ENCODE results near the gene RPL36AL. TPM values are rescaled to one million over a fixed set of nuclear protein-coding genes. Genes with fewer than 3 reads are reported as not detected.
"Not testable (repeated sequence)": the region's sequence is repeated elsewhere in the genome, so short reads cannot be mapped to it uniquely, and the experiment has no call there.

The RPL36AL gene
- 100 to 1,000 TPM; 247 to 251 TPM for total RNA-seq

DNA sequence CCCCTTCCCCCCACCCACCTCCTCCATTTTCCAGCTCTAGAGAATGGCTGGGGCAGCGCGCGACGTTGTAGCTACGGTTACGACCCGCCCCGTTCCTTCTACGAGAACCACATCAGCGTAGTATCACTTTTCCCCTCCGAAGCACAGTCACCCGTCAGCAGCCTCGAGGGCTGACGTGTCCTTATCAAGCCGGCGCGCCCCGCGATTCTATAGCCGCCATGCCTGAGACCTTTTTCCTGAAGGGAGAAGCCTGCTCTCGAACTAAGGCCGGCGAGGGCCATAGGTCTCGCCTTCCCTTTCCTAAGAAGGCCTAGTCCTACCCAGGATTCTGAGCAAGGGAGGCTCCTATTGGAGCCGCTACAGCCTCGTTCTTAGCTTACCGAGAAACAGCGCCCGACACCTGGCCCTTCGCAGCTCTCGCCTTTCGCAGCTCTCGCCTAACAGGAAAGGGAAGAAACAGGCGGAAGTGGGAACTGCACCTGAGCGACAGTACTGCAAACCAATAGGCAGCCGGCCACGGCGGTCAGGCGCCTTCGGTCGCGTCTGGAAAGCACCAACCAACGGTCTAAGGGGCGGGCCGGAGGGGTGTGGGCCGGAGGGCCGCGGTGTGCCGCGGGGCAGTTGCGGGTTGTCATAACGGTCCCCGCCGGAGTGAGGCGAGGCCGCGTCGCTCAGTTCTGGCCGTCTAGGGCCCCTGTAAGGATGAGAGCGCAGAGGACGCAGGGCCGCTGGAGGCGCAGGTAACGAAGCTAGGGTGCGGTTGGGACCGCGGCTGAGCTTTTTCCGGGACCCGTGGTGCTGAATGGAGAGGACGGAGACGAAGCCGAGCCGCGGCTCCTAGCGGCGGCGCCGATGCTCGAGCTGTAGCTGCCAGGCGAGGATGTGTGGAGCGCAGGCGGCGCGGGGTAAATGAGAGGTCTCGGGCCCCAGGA is at the start of gene RPL36AL, which contains the start of gene MGAT2:
TSS of gene RPL36AL (minus strand) at position 445 of the 932 bp plus-strand sequence. CDS start 1,522 bp downstream, outside the sequence.
TSS of gene MGAT2 (plus strand) at position 618 of the 932 bp plus-strand sequence. CDS start 470 bp downstream, outside the sequence.
- CTCF ChIA-PET: interaction anchor here (0.7 to 7.0 kb wide), 13 partner anchors 9 to 244 kb away, joined by 3 to 63 read pairs (median 4); partner anchors contain the start of genes DNAAF2, KLHDC2, LRR1 and POLE2

GRCh38 chr14:49659526-49660455 is 39.4 kb upstream of the RPL36AL start:
- ChIA-PET CTCF (no interaction called here), POLR2A (no interaction called here)

More for the DNA sequence above, at the start of gene RPL36AL, which contains the start of gene MGAT2:
- POLR2A ChIA-PET: interaction anchor here (0.6 to 3.0 kb wide), 17 partner anchors 9 to 611 kb away, joined by 3 to 41 read pairs (median 4); partner anchors contain the start of genes DNAAF2, KLHDC2, LRR1 and POLE2

GRCh38 chr14:49657500-49657899 is 37.1 kb upstream of the RPL36AL start:
- CTCF ChIA-PET, POLR2A ChIA-PET: not testable (repeated sequence)

- POLR2A ChIA-PET: no interaction called here
- CTCF ChIA-PET: no interaction called here
Observed at GRCh38 chr14:49654511-49654910, 34.1 kb upstream of the RPL36AL start.

DNA sequence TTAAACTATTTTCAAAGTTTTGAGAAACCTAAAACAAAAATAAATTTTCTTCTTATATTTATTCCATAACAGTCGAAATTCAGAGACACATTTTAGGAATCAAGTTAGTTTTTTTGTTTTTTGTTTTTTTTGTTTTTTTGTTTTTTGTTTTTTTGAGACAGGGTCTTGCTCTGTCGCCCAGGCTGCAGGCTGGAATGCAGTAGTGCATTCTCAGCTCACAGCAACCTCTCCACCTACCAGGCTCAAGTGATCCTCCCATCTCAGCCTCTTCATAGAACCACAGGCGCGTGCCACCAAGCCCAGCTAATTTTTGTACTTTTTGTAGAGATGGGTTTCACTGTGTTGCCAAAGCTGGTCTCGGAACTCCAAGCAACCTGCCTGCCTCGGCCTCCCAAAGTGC is 33.1 kb upstream of the RPL36AL start:
- ChIA-PET POLR2A (no interaction called here), CTCF (interaction anchor here (0.5 kb wide), 1 partner anchor 73 kb away, joined by 3 read pairs; no protein-coding TSS in a partner anchor)

DNA sequence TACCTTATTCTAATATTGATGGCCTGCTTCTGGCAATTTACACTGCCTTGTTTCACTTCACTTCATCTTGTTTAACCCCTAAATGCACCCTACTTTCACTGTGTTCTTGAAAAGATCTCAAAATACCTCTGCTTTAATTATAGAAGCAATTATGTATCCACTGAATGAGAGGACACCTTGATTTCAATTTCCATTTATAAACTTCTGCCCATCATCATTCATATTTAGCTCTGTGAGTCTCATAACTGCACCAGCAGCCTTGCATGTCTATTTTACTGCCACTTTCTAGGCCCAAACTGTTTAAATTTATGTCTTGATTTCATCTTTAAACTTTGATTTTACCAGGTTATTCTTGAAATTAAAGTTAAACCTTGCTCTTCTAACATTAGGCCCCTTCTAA is 21.7 kb upstream of the RPL36AL start:
- ChIA-PET CTCF (no interaction called here), POLR2A (no interaction called here)

DNA sequence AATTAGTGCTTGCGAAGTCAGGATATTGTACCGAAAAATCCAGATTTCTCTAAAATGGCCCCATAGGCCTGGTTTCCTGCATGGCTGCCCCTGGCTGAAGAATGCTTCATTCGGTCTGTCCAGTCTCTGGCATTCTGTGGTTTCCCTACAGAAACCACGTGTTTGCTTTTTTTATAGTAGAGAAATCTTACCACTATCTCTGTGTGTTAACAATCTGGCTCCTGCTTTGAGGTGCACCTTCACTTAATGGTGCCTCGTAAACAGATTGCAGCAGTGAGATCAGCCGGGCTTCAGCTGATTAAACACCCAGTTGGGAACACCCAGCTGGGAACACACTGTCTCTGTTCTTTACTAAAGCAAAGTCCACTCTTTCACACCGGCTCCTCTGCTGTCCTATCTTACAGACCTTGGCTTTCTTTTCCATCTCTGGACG is 21.3 kb upstream of the RPL36AL start:
- POLR2A ChIA-PET: no interaction called here
- CTCF ChIA-PET: no interaction called here

- ChIA-PET CTCF (interaction anchor here (0.6 to 0.7 kb wide), 2 partner anchors 24 to 400 kb away, joined by 3 read pairs; no protein-coding TSS in a partner anchor), POLR2A (interaction anchor here (1.0 kb wide), 1 partner anchor 20 kb away, joined by 3 read pairs; the partner anchor contains the start of genes MGAT2 and RPL36AL)
Observed at GRCh38 chr14:49640540-49641417, 20.4 kb upstream of the RPL36AL start.

GRCh38 chr14:49637534-49638078 is 17.2 kb upstream of the RPL36AL start:
- ChIA-PET CTCF (interaction anchor here (1.9 kb wide), 1 partner anchor 17 kb away, joined by 4 read pairs; the partner anchor contains the start of genes MGAT2 and RPL36AL), POLR2A (no interaction called here)

GRCh38 chr14:49636866-49637265 is 16.4 kb upstream of the RPL36AL start:
- POLR2A ChIA-PET: no interaction called here
- CTCF ChIA-PET: interaction anchor here (1.9 kb wide), 1 partner anchor 16 kb away, joined by 4 read pairs; the partner anchor contains the start of genes MGAT2 and RPL36AL

DNA sequence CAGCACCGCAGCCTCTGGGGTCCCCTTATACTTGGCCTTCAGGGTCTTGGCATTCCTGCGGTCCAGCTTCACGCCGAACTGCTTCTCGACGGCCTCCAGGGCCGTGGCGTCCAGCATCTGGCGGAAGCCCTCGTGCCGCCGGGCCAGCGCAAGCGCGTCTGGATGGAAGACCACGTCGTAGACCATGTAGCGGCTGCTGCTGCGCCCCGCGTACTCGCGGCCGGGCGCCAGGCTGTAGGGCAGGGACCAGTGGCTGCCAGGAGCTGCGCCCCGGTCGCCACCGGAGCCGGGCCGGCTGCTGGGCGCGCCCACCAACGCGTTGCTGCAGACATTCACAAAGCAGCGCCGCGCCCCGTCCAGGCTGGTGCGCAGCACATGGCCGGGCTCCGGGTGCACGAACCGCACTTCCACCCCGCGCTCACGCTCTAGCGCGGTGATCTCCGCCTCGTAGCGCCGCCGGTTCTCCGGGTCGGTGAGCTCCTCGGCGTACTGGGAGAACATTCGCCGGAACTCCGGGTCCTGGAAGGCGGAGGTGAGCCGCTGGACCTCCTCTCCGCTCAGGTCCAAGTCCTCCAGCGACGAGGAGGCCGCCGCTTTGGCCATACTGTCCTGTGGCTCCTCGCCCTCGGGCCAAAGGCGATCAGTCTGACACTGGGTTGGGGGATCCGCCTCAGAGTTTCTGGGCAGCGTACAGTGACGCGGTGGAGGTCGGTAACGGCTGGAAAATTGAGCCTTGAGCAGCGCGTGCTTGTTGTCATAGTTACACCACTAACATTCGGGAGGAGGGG is 14.3 kb upstream of the RPL36AL start, which contains the start of gene DNAAF2:
TSS of gene DNAAF2 (minus strand) at position 698 of the 788 bp plus-strand sequence. CDS start at position 603, 95 bp downstream.
- POLR2A ChIA-PET: interaction anchor here (0.8 to 4.5 kb wide), 8 partner anchors 11 to 364 kb away, joined by 3 to 39 read pairs (median 6); partner anchors contain the start of genes KLHDC2, MGAT2, NEMF and RPL36AL
- CTCF ChIA-PET: interaction anchor here (1.0 to 5.2 kb wide), 12 partner anchors 10 to 599 kb away, joined by 3 to 63 read pairs (median 5); partner anchors contain the start of genes KLHDC2, LRR1, MGAT2 and RPL36AL

GRCh38 chr14:49633640-49634546 is 13.5 kb upstream of the RPL36AL start:
- ChIA-PET CTCF (interaction anchor here (0.6 to 5.2 kb wide), 15 partner anchors 11 to 599 kb away, joined by 3 to 63 read pairs (median 4); partner anchors contain the start of genes KLHDC2, LRR1, MGAT2 and NEMF), POLR2A (interaction anchor here (0.6 to 4.5 kb wide), 11 partner anchors 8 to 365 kb away, joined by 3 to 39 read pairs (median 3); partner anchors contain the start of genes KLHDC2, LRR1, MGAT2 and NEMF)

- ChIA-PET CTCF (interaction anchor here (0.7 to 7.0 kb wide), 3 partner anchors 9 to 158 kb away, joined by 3 to 63 read pairs (median 3); partner anchors contain the start of genes DNAAF2 and LRR1), POLR2A (interaction anchor here (0.6 to 1.4 kb wide), 4 partner anchors 10 to 143 kb away, joined by 3 to 7 read pairs (median 5); partner anchors contain the start of genes DNAAF2, KLHDC2 and LRR1)
Observed at GRCh38 chr14:49623941-49624839, 3.8 kb upstream of the RPL36AL start.

GRCh38 chr14:49623387-49623786 is 3.0 kb upstream of the RPL36AL start:
- POLR2A ChIA-PET: interaction anchor here (0.6 to 1.2 kb wide), 3 partner anchors 11 to 144 kb away, joined by 3 to 7 read pairs (median 7); partner anchors contain the start of genes DNAAF2 and KLHDC2
- CTCF ChIA-PET: interaction anchor here (0.7 to 7.0 kb wide), 2 partner anchors 10 to 159 kb away, joined by 3 to 63 read pairs; partner anchors contain the start of gene DNAAF2

Data from activated CD8-positive, alpha-beta memory T cell treated with anti-CD3 and anti-CD28 coated beads for 36 hours (primary cell).